Panc1 (cell line): ENCODE data around the gene CBLL1. TPM values are rescaled to one million over a fixed set of nuclear protein-coding genes. Genes with fewer than 3 reads are reported as not detected.

Experiments used
- ATAC-seq: fragments of 200-7000 bp; cut with Tn5 transposase; 2 replicates; pipeline ENCODE4 v1.9.1; 2020; ENCODE audit warnings: mild to moderate bottlenecking, moderate library complexity
- BruUV-seq: library from RNA; stranded (reverse); fragments of 400-500 nt; replicated peaks from 2 replicates; lab custom pipeline; 2021; lab: Mats Ljungman, UMichigan
- CTCF ChIA-PET: fragments of 300-600 bp; sonication (Branson Sonifier 250); formaldehyde crosslinking; loops from one replicate; lab custom pipeline; 2022; ENCODE audit warnings: antibody characterized with exemption; lab: Charles Lee
- POLR2A ChIA-PET: fragments of 300-600 bp; sonication (Branson Sonifier 250); formaldehyde crosslinking; loops from one replicate; lab custom pipeline; 2022; ENCODE audit warnings: antibody characterized with exemption; lab: Charles Lee
- DNase-seq: peaks from one replicate; pipeline ENCODE4 v3.0.0-alpha.2; 2010; ENCODE audit warnings: low read depth, low spot score
- H3K27ac ChIP-seq: 2 replicates; pipeline ENCODE4 v1.5.1; 2011; ENCODE audit warnings: mild to moderate bottlenecking, low read length, inconsistent platforms
- H3K27me3 ChIP-seq: fragments of 200-500 bp; sonication (Bioruptor generic); 2 replicates; pipeline ENCODE4 v1.6.0; 2014; ENCODE audit warnings: low read length, inconsistent platforms; ENCODE audit not compliant: control insufficient read depth, insufficient read depth
- H3K36me3 ChIP-seq: fragments of 200-500 bp; sonication (Bioruptor generic); 2 replicates; pipeline ENCODE4 v1.5.1; 2014; ENCODE audit warnings: inconsistent platforms, mild to moderate bottlenecking, low read length, moderate library complexity; ENCODE audit not compliant: control insufficient read depth, insufficient read depth
- H3K4me1 ChIP-seq: 2 replicates; pipeline ENCODE4 v1.5.1; 2011; ENCODE audit warnings: inconsistent platforms, mild to moderate bottlenecking, low read length, moderate library complexity; ENCODE audit not compliant: control insufficient read depth, insufficient read depth
- H3K4me3 ChIP-seq, 2 experiments: 2 replicates each; pipeline ENCODE4 v1.5.1; 2011 to 2012; ENCODE audit warnings: low read depth in 2 of 2, low read length in 2 of 2, mild to moderate bottlenecking in 2 of 2, inconsistent platforms in 1 of 2, moderate library complexity in 1 of 2
- H3K9me3 ChIP-seq: fragments of 200-500 bp; sonication (Bioruptor generic); 2 replicates; pipeline ENCODE4 v1.5.1; 2014; ENCODE audit warnings: low read depth, mild to moderate bottlenecking, inconsistent platforms, low read length, moderate library complexity; ENCODE audit not compliant: control insufficient read depth, insufficient read depth
- CTCF ChIP-seq: fragments of 450-650 bp; IDR thresholded peaks from 2 replicates; pipeline ENCODE4 v1.5.1; 2017; ENCODE audit warnings: mild to moderate bottlenecking
- POLR2AphosphoS5 ChIP-seq: IDR thresholded peaks from 2 replicates; pipeline ENCODE4 v1.6.1; 2012; ENCODE audit warnings: mild to moderate bottlenecking, low read depth, low read length, moderate library complexity
- REST ChIP-seq, 2 experiments: IDR thresholded peaks; 2 replicates each; pipeline ENCODE4 v1.6.1; 2011 to 2012; ENCODE audit warnings: low read depth in 2 of 2, control low read depth in 1 of 2, low read length in 1 of 2, mild to moderate bottlenecking in 1 of 2, moderate library complexity in 1 of 2; ENCODE audit not compliant: insufficient read depth in 1 of 2
- SIN3A ChIP-seq: IDR thresholded peaks from 2 replicates; pipeline ENCODE4 v1.6.1; 2012; ENCODE audit warnings: low read depth, mild to moderate bottlenecking, low read length, moderate library complexity, borderline replicate concordance; ENCODE audit not compliant: insufficient read depth
- TCF7L2 ChIP-seq: IDR thresholded peaks from 2 replicates; pipeline ENCODE4 v1.6.1; 2011; ENCODE audit warnings: mild to moderate bottlenecking, low read depth, low read length, inconsistent platforms
- in situ Hi-C: cut with HindIII; loops from 2 replicates; pipeline ENCODE4 v1.10.0; 2016; ENCODE audit warnings: low sequenced_read_pairs, low pct_unique_long_range_greater_than_20kb
- intact Hi-C: fragments of 100-400 bp; cut with micrococcal nuclease; formaldehyde crosslinking; loops from one replicate; pipeline ENCODE4 v1.10.0; 2022; ENCODE audit not compliant: unreplicated experiment
- total RNA-seq: library from RNA; stranded (reverse); gene quantifications from one replicate; pipeline ENCODE4 v1.2.1, GENCODE V29; 2021; ENCODE audit not compliant: unreplicated experiment

Gene CBLL1
- total RNA-seq, 1 experiment from 2014 or later, result 34.7 TPM

GRCh38 chr7:107696330-107696946 is 47.5 kb upstream of the CBLL1 start:
- no TSS peak for BruUV-seq
- Histone ChIP-seq H3K4me3 (no peak overlapping the region), H3K4me1 (no peaks in the 10 kb centered on the region), H3K9me3 (no peaks in the 10 kb centered on the region), H3K27ac (no peak overlapping the region), H3K36me3 (no peaks in the 10 kb centered on the region), H3K27me3 (peaks cover 18% of the 10 kb centered on the region)
- POLR2A ChIA-PET, result no interaction called here
- no peak for ATAC-seq
- intact Hi-C loops, result no loop called here
- in situ Hi-C loops, result no loop called here
- TF ChIP-seq REST (IDR thresholded peaks at IDR 0.05; ENCODE audit: insufficient read depth in 1 of 2, low read depth in 2 of 2, low read length in 1 of 2), result no peak
- no peak for TF ChIP-seq TCF7L2
- no peak for TF ChIP-seq CTCF
- no peak for TF ChIP-seq POLR2AphosphoS5
- no peak for TF ChIP-seq SIN3A
- no peak for DNase-seq
- CTCF ChIA-PET, result no interaction called here

GRCh38 chr7:107697321-107698049 is 46.5 kb upstream of the CBLL1 start:
- Histone ChIP-seq H3K36me3 (no peaks in the 10 kb centered on the region), H3K4me3 (no peak overlapping the region), H3K27ac (no peak overlapping the region), H3K4me1 (no peaks in the 10 kb centered on the region), H3K27me3 (peaks cover 19% of the 10 kb centered on the region), H3K9me3 (no peaks in the 10 kb centered on the region)
- DNase-seq, result no peak
- ATAC-seq, result no peak
- BruUV-seq, result no TSS peak
- CTCF ChIA-PET, result no interaction called here
- in situ Hi-C loops (no loop called here), intact Hi-C loops (no loop called here)
- POLR2A ChIA-PET, result interaction anchor here (0.7 kb wide), 1 partner anchor 46 kb away, joined by 4 read pairs; no protein-coding TSS in a partner anchor
- TF ChIP-seq SIN3A (no peak), REST (IDR thresholded peaks at IDR 0.05; ENCODE audit: insufficient read depth in 1 of 2, low read depth in 2 of 2, low read length in 1 of 2) (no peak), CTCF (no peak), POLR2AphosphoS5 (no peak), TCF7L2 (no peak)
